PC-9 (cell line): ENCODE results near the gene PRCC. TPM values are rescaled to one million over a fixed set of nuclear protein-coding genes. Genes with fewer than 3 reads are reported as not detected.

Source experiments
- BruUV-seq: library from RNA; stranded (reverse); fragments of 400-500 nt; replicated peaks from 2 replicates; lab custom pipeline; 2021; lab: Mats Ljungman, UMichigan
- CTCF ChIA-PET: fragments of 300-600 bp; sonication (Branson Sonifier 250); formaldehyde crosslinking; loops from one replicate; lab custom pipeline; 2022; ENCODE audit warnings: antibody characterized with exemption; lab: Charles Lee
- POLR2A ChIA-PET: fragments of 300-600 bp; sonication (Branson Sonifier 250); formaldehyde crosslinking; loops from one replicate; lab custom pipeline; 2022; ENCODE audit warnings: antibody characterized with exemption; ENCODE audit not compliant: unreplicated experiment; lab: Charles Lee
- DNase-seq, 2 experiments: peaks; one replicate each; pipeline versions ENCODE4 v3.0.0 to v3.0.0-alpha.2; 2015 to 2022; ENCODE audit warnings: mixed read lengths in 1 of 2
- H2AFZ ChIP-seq: fragments of 200-600 bp; sonication (generic); 2 replicates; pipeline ENCODE4 v1.8.1; 2017; ENCODE audit warnings: antibody characterized with exemption
- H3F3A ChIP-seq: fragments of 200-600 bp; sonication (generic); 2 replicates; pipeline ENCODE4 v1.8.1; 2017; ENCODE audit warnings: antibody characterized with exemption, mild to moderate bottlenecking, low read depth; ENCODE audit not compliant: insufficient read depth
- H3K27ac ChIP-seq: fragments of 200-600 bp; sonication (generic); 2 replicates; pipeline ENCODE4 v1.6.1; 2016; ENCODE audit warnings: mixed run types
- H3K27me3 ChIP-seq: fragments of 200-600 bp; sonication (generic); 2 replicates; pipeline ENCODE4 v1.6.1; 2016; ENCODE audit warnings: low read depth, mixed run types; ENCODE audit not compliant: insufficient read depth
- H3K36me3 ChIP-seq: fragments of 200-600 bp; sonication (generic); 2 replicates; pipeline ENCODE4 v1.6.1; 2016; ENCODE audit warnings: low read depth, mixed run types
- H3K4me1 ChIP-seq: fragments of 200-600 bp; sonication (generic); replicated peaks from 2 replicates; pipeline ENCODE4 v1.6.1; 2016; ENCODE audit warnings: mixed run types; ENCODE audit not compliant: insufficient read depth
- H3K4me2 ChIP-seq: fragments of 200-600 bp; sonication (generic); 2 replicates; pipeline ENCODE4 v1.6.1; 2017; ENCODE audit warnings: mixed run types
- H3K4me3 ChIP-seq: fragments of 200-600 bp; sonication (generic); 2 replicates; pipeline ENCODE4 v1.6.1; 2016; ENCODE audit warnings: mixed run types
- H3K79me2 ChIP-seq: fragments of 200-600 bp; sonication (generic); 2 replicates; pipeline ENCODE4 v1.6.1; 2017; ENCODE audit warnings: low read depth, mixed run types
- H3K9me2 ChIP-seq: fragments of 200-600 bp; sonication (generic); 2 replicates; pipeline ENCODE4 v1.8.1; 2017; ENCODE audit warnings: mild to moderate bottlenecking; ENCODE audit not compliant: insufficient read depth
- H3K9me3 ChIP-seq: fragments of 200-600 bp; sonication (generic); 2 replicates; pipeline ENCODE4 v1.8.1; 2016; ENCODE audit warnings: low read depth; ENCODE audit not compliant: insufficient read depth
- H4K20me1 ChIP-seq: fragments of 200-600 bp; sonication (generic); 2 replicates; pipeline ENCODE4 v1.8.1; 2017; ENCODE audit not compliant: insufficient read depth
- CTCF ChIP-seq: fragments of 200-600 bp; sonication (generic); conservative IDR thresholded peaks from 2 replicates; pipeline ENCODE4 v1.6.1; 2017; ENCODE audit warnings: mixed run types, antibody characterized with exemption, mild to moderate bottlenecking, moderate library complexity
- EZH2 ChIP-seq: fragments of 200-600 bp; sonication (generic); IDR thresholded peaks from 2 replicates; pipeline ENCODE4 v1.8.0; 2017; ENCODE audit warnings: antibody characterized with exemption, low read depth
- intact Hi-C: fragments of 100-400 bp; cut with micrococcal nuclease; formaldehyde crosslinking; loops from one replicate; pipeline ENCODE4 v1.10.0; 2022; ENCODE audit not compliant: unreplicated experiment
- total RNA-seq: library from RNA; stranded (reverse); gene quantifications from 2 replicates; pipeline ENCODE4 v1.2.3, GENCODE V29; 2021

The PRCC gene
- total RNA-seq, 1 experiment from 2014 or later: 56.6 TPM

GRCh38 chr1:156746406-156746727 is 21.0 kb upstream of the PRCC start:
- TF ChIP-seq EZH2: no peak
- no peak for TF ChIP-seq CTCF
- ChIA-PET POLR2A (interaction anchor here (0.6 to 0.7 kb wide), 2 partner anchors 18 to 21 kb away, joined by 4 to 10 read pairs; partner anchors contain the start of genes ISG20L2, METTL25B and PRCC), CTCF (no interaction called here)
- Histone ChIP-seq H3K27me3 (no peaks in the 10 kb centered on the region), H3F3A (peaks cover 81% of the 10 kb centered on the region), H3K9me3 (no peaks in the 10 kb centered on the region), H4K20me1 (peaks cover 16% of the 10 kb centered on the region), H3K36me3 (peaks cover 32% of the 10 kb centered on the region), H3K4me3 (peak overlapping the region; percentile 95), H3K79me2 (peaks cover 79% of the 10 kb centered on the region), H3K27ac (peak overlapping the region; percentile 93), H2AFZ (no peak overlapping the region), H3K9me2 (no peaks in the 10 kb centered on the region), H3K4me2 (peak overlapping the region; percentile 100), H3K4me1 (peaks cover 34% of the 10 kb centered on the region)
- BruUV-seq: no TSS peak
- intact Hi-C loops: no loop called here
- DNase-seq: no peak

GRCh38 chr1:156746728-156747631 is 20.4 kb upstream of the PRCC start:
- H3K79me2 ChIP-seq: peaks cover 81% of the 10 kb centered on the region
- H3K9me2 ChIP-seq: no peaks in the 10 kb centered on the region
- H3K4me3 ChIP-seq: peak overlapping the region; percentile 95
- ChIA-PET POLR2A (interaction anchor here (0.6 to 1.0 kb wide), 5 partner anchors 18 to 408 kb away, joined by 3 to 10 read pairs (median 7); partner anchors contain the start of genes ISG20L2, METTL25B and PRCC), CTCF (interaction anchor here (0.6 to 0.7 kb wide), 2 partner anchors 115 to 119 kb away, joined by 3 to 9 read pairs; no protein-coding TSS in a partner anchor)
- intact Hi-C loops: no loop called here
- peak overlapping the region; percentile 93 for H3K27ac ChIP-seq
- TF ChIP-seq CTCF: peak; percentile 42; the same call in 1 of the 2 replicates
- TF ChIP-seq EZH2: no peak
- H3K9me3 ChIP-seq: no peaks in the 10 kb centered on the region
- peak; percentile 89 to 96 for DNase-seq
- peaks cover 16% of the 10 kb centered on the region for H4K20me1 ChIP-seq
- H3K36me3 ChIP-seq: peaks cover 32% of the 10 kb centered on the region
- no TSS peak for BruUV-seq
- H3K27me3 ChIP-seq: no peaks in the 10 kb centered on the region
- no peak overlapping the region for H2AFZ ChIP-seq
- H3F3A ChIP-seq: peaks cover 75% of the 10 kb centered on the region
- peak overlapping the region; percentile 100 for H3K4me2 ChIP-seq
- peaks cover 28% of the 10 kb centered on the region for H3K4me1 ChIP-seq

GRCh38 chr1:156747742-156748669 is 19.3 kb upstream of the PRCC start:
- CTCF ChIA-PET: no interaction called here
- H3K4me3 ChIP-seq: peak overlapping the region; percentile 95
- TF ChIP-seq CTCF (no peak), EZH2 (no peak)
- TSS peak; percentile 15 for BruUV-seq
- peaks cover 75% of the 10 kb centered on the region for H3F3A ChIP-seq
- no peaks in the 10 kb centered on the region for H3K9me2 ChIP-seq
- H4K20me1 ChIP-seq: peaks cover 16% of the 10 kb centered on the region
- H3K27ac ChIP-seq: peak overlapping the region; percentile 93
- H3K4me1 ChIP-seq: peaks cover 30% of the 10 kb centered on the region
- intact Hi-C loops: loop anchor here (1.0 kb wide), 1 partner anchor 150 kb away; no protein-coding TSS in a partner anchor
- H3K27me3 ChIP-seq: no peaks in the 10 kb centered on the region
- peak overlapping the region; percentile 100 for H3K4me2 ChIP-seq
- no peak for DNase-seq
- POLR2A ChIA-PET: interaction anchor here (0.7 to 1.0 kb wide), 2 partner anchors 19 to 406 kb away, joined by 7 to 8 read pairs; partner anchors contain the start of gene ISG20L2
- peaks cover 30% of the 10 kb centered on the region for H3K36me3 ChIP-seq
- no peak overlapping the region for H2AFZ ChIP-seq
- H3K9me3 ChIP-seq: no peaks in the 10 kb centered on the region
- peaks cover 91% of the 10 kb centered on the region for H3K79me2 ChIP-seq
